Posterior vena cava (tissue), 2 donors: ENCODE measurements around the gene CREBBP. TPM values are rescaled to one million over a fixed set of nuclear protein-coding genes. Genes with fewer than 3 reads are reported as not detected.

Experiments used
- DNase-seq: peaks from one replicate; pipeline ENCODE4 v3.0.0-alpha.2; 2020; ENCODE audit warnings: low spot score
- intact Hi-C, 2 donors: fragments of 100-400 bp; cut with DNase I; formaldehyde crosslinking; loops; one replicate each; pipeline versions ENCODE4 v1.14.1 to v1.14.2; 2022 to 2023
- total RNA-seq, 2 donors: library from RNA; stranded (reverse); fragmentation: NEBNext Ultra II Directional; extraction: Animal tissue kit (Norgen Biotek cat#: 25700); gene quantifications; one replicate each; pipeline ENCODE4 v1.2.1, GENCODE V29; 2021
- donor health status: DM: yes; HTN: yes; CAD: no.
- donor health status: DM: yes; HTN: yes; CAD: no.

The CREBBP gene
- total RNA-seq, 2 donors from 2014 or later: 48.4 to 56.8 TPM

GRCh38 chr16:3810818-3811217, 69.7 kb downstream of the CREBBP start:
- intact Hi-C loops: loop anchor here in 1 of 2 donors (10.0 kb wide), 1 partner anchor 54 kb away; no protein-coding TSS in a partner anchor
- DNase-seq: no peak

- intact Hi-C loops: loop anchor here in 1 of 2 donors (10.0 kb wide), 1 partner anchor 55 kb away; no protein-coding TSS in a partner anchor
- no peak for DNase-seq
These were observed 70.3 kb downstream of the CREBBP start for GRCh38 chr16:3810198-3810664.

GRCh38 chr16:3808308-3809063, 72.0 kb downstream of the CREBBP start:
- DNase-seq: no peak

DNA sequence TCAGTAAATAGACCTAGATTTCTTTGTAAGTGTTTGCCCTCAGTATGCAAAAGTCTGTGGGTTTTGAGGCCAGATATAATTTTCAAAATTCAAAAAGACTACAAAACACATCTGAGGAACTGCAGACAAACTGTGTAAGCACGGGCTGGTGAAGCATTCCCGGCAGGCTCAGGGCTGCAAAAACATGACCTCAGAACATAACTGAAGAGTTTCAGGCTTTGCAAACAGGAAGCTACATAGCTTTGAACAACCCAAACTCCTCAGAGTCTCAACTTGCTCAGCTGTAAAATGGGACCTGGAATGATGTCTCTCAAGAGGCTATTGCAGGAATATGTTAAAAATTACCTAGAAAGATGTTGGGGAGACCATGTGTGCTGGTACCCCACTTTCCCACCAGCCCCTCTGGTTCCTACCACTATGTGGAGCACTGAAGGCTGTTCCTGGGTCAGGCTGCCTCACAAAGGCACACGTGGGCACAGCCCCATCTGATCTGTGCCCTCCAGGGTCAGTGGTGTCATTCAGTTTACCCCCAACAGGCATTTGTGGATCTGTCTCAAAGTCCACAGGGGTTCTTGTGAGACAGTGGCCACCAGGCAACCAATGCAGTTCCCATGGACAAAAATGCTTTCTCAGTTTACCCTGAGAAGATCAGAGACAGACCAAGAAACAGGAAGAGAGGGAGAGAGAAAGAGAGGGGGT, 72.9 kb downstream of the CREBBP start:
- intact Hi-C loops: no loop called here
- DNase-seq: no peak

More at GRCh38 chr16:3808308-3809063, 72.0 kb downstream of the CREBBP start:
- intact Hi-C loops: no loop called here

- no peak for DNase-seq
- intact Hi-C loops: no loop called here
These were observed 76.0 kb downstream of the CREBBP start for GRCh38 chr16:3804426-3805016.

- DNase-seq: no peak
- intact Hi-C loops: no loop called here
These were observed 79.8 kb downstream of the CREBBP start for GRCh38 chr16:3800477-3801270.

GRCh38 chr16:3800019-3800418, 80.5 kb downstream of the CREBBP start:
- DNase-seq: no peak
- intact Hi-C loops: no loop called here

DNA sequence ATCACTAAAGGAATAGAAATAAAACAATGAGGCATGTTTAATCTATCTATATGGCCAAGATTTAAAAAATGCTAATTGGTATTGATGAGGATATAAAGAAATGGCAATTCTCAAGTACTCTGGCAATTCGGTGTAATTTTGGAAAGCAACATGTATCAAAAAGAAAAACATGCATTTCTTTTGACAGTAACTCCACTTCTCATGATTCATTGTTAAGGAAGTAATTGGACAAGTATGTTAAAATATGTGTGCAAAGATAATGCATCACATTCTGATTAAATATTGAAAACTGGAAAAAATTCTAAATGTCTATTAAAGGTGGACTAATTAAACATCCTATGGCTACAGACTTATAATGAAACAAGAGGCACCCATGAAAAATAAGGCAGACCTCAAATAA, 81.2 kb downstream of the CREBBP start:
- DNase-seq: no peak
- intact Hi-C loops: no loop called here

- no peak for DNase-seq
- intact Hi-C loops: no loop called here
These were observed 81.7 kb downstream of the CREBBP start for GRCh38 chr16:3798838-3799237.

DNA sequence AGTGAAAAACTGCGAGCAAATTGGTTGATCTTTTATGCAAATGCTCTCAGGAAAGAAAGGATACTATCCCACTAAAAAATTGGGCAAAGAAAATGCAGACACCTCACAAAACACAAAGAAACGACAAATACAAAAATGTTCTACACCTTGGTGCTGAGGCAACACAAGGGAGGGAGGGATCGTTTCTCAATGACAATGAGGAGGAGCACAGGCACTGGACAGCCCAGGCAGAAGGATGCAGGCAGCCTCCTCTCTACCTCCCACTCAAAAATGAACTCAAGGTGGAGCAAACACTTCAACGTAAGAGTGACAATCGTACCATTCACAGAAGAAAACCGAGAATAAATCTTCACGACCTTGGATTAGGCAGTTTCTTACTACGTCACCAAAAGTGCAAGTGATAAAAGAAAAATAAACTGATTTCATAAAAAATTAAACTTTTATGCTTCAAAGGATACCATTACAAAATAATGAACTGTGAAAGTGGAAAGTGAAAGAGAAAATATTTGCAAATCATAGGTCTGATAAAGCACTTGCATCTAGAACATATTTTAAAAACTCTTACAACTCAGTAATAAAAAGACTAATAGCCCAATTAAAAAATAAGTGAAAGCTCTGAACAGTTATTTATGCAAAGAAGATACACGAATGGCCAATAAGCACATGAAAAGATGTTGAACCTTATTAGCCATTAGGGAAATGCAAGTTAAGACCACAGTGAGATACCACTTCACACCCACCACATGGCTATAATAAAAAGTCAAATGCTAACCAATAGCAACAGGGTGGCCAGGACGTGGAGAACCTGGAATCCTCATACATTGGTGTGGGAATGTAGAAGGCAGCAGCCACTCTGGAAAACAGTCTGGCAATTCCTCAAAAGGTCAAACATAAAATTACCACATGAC, 82.4 kb downstream of the CREBBP start:
- DNase-seq: no peak
- intact Hi-C loops: no loop called here

DNA sequence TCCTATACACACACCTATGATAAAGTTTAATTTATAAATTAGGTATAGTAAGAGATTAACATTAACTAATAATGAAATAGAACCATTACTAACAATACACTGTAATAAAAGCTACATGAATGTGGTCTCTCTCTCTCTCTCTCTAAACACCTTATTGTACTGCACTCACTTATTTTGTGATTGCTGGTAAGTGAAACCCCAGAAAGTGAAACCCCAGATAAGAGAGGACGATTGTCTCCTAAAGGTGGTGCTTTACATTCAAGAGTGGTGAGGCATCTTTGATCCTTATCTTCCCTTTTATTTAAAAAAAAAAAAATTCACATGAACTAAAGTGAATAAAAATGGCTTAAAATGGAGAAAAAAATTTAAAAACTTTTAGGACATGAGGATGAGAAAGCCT, 83.0 kb downstream of the CREBBP start:
- intact Hi-C loops: no loop called here
- DNase-seq: no peak

- no peak for DNase-seq
- intact Hi-C loops: no loop called here
These were observed 87.3 kb downstream of the CREBBP start for GRCh38 chr16:3793161-3793576.

- intact Hi-C loops: no loop called here
- DNase-seq: no peak
These were observed 88.0 kb downstream of the CREBBP start for GRCh38 chr16:3792472-3793012.

DNA sequence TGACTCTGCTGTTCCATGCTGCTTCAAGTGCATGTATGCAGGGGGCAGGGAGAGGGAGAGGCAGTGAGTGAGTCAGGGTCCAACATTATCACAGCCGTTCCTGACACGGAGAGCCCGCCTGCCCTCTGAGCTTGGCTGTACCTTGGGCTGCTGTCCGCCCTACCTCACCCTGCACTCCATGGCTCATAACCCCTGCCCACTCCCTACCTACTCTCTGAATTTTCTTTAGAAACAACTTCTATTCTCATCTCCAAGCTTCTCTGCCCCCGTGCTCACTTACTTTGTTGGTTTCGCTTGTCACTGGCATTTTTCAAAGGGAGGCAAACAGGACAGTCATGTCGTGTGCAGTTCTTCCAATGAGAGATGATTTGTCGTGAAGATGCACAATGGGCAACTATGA, 88.8 kb downstream of the CREBBP start:
- intact Hi-C loops: no loop called here
- DNase-seq: no peak

DNA sequence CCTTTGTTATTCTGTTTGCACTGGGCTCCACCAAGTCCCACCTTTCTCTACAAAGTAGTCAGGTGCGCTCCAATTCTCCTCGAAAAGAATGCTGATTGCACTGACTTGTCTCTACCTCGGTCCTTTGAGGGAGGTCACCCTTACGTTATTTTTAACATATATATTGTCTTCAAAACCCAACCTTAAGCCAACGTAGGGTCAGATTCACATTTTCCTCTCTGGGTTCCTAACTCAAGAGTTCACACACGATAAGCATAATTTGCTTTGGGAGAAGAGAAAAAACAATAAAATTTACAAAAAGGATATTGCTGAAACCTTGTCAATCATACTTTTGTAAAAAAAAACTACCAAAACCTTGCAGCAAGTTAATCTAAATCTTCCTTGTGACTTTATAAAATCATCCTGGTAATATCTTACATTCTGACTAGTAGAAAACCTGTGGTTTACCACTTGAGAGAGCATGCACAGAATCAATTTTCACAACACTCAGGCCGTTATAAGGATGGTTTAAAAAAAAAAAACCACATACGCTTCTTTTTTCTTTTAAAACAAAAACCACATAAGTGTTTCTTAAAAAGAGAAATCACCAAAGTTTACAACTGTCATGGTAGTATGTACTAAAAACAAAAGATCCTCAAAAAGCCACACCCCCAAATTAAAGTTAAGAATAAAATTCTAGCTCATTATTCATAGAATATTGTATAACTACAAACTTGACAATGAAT, 91.0 kb downstream of the CREBBP start:
- intact Hi-C loops: no loop called here
- DNase-seq: no peak

DNA sequence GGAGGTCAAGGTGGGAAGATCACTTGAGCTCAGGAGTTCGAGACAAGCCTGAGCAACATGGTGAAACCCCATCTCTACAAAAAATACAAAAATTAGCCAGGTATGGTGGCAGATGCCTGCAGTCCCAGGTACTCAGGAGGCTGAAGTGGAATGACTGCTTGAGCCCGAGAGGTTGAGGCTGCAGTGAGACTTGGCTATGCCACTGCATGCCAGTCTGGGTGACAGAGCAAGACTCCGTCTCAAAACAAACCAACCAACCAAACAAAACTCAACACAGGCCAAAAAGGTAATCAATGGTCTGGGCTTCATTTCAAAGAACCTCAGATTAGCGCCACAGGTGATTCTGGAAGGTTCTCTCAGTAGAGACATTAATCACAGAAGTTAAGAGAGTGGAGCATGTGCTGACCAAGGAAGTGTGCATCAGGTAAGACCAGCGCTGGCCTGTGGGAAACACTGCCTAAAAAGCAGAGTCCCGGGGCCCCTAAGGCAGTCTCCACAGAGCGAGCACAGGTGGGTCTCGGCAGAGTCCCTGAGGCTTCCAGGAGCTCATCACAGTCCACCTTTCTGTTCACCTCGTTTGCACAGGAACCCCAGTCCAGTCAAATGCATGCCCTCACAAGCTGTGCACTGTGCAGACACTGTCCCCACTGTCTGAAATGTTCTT, 91.7 kb downstream of the CREBBP start:
- DNase-seq: no peak
- intact Hi-C loops: no loop called here
